GM19395 (cell line): ENCODE data around the gene MARF1.
"Not testable (repeated sequence)": the region's sequence is repeated elsewhere in the genome, so short reads cannot be mapped to it uniquely, and the experiment has no call there.

Experiments
- ATAC-seq: cut with Tn5 transposase; IDR thresholded peaks from one replicate; pipeline ENCODE4 v1.9.1; 2021; ENCODE audit warnings: mild to moderate bottlenecking, moderate library complexity; ENCODE audit not compliant: unreplicated experiment

MARF1 gene

DNA sequence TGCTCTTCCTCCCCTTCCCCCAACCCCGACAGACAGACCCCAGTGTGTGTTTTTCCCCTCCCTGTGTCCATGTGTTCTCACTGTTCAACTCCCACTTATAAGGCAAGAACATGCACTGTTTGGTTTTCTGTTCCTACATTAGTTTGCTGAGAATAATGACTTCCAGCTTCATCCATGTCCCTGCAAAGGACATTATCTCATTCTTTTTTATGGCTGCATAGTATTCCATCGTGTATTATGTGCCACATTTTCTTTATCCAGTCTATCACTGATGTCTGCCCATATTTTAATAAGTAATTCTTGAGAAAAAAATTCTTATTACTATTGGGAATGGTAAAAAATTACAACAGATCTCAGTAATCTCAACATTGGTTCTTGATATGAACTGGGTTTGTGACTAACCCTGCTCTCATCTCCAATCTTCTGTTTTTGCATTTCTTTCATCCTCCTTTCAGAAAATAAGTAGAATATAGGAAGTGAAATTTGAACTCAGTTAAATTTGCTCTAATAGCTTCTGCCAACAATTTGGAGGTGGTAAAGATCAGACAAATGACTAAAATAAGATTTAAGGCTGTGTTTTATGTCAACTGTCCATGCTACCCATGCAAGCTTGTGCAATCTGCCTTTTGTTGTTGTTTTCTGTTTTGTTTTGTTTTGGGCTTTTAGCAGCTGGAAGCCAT, 11.1 kb downstream of the MARF1 start:
- no peak for ATAC-seq

DNA sequence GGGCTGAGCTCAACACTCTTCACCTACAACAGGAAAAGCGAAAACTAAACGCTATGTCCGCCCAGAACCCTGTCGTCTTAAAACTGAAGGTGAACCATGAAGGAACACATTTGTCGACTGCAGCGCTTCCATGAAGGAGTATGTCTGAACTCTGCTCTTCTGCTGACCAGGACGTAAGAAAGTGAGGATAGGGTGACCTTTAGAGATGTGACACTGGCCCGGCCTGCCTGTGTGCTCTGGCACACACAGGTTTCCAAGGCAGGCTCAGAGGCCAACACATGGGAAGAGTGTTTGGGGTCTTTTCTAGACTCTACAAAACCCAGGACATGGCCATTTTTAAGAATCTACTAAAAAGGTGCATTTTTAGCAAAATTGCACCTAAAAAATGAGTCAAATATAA, 21.1 kb downstream of the MARF1 start:
- no peak for ATAC-seq

DNA sequence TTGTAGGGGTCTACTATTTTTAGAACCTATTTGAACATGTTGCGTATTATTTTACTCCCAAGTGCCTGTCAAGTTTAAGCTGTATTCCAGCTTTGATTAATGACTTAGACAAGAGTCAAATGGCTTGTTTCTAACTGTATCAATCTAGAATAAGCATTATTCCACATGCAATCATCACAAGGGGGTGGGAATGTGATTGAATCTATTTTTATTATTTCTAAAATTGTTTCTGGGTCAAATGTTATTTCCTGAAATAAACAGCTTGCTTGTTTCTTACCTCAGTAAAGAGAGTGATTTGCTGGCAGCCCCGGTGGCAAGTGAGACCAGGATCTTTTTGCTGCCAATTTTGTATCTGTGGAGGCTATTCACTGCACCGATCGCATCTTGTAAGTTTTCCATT, 21.5 kb downstream of the MARF1 start:
- no peak for ATAC-seq

DNA sequence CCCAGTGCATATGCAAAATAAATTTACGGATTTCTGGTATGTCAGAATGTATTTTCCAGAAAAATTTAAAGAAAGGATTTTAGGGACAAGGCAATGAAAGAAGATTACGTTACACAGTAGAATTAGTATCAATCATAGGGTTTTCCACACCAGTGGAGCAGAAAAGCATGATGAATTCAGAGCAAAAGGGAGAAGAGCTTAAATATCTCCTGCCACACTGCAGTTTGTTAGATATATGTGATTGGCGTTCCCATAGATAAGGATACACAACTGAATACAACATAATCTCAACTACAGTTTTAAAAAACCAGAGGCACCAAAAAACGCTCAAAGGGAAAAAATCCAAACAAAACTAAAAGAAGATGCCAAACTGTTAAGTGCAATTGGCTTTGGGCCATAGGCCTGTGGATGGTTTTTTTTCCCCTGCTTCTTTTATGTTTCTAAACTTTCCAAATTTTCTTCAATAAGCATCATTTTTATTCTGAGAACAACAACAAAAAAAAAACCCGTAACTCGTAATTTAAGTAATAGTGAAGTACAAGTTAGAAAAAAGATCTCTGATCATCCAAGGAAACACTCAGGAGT, 22.3 kb downstream of the MARF1 start:
- ATAC-seq: no peak

DNA sequence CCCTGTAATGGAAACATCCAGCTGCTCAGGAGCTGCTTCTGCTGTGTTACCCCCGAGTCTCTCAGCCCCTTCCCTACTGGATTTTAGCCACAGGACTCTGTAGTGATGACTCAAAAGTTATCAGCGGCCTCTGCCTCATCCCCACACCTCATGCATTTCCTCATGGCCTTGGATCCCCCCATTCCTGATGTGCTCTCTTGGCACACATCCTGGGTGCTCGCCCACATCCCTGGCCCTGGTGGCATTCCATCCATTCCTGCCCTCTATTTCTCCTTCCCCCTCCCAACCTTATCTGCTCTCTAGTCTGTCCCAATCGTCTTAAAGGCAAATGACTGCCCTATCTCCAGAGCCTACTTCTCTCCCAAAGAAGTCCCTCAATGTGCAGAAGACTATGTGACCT, 24.6 kb downstream of the MARF1 start:
- ATAC-seq: no peak

DNA sequence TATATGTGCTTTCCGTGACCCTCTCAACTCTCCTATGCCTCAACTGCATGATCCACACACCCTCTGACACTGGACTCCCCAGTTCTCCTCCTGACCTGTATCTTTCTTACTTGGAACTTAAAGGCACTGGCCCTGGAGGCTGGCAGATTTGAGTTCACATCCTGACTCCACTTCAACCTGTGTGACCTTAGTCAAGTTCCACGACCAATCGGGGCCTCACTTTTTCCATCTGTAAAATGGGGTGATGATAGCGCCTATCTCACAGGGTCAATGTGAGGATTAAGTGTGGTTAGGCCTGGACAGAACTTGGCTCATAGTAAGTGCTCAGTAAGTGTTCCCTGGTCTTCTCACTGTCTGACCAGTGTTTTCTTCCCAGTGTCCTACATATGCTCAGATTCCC, 25.1 kb downstream of the MARF1 start:
- ATAC-seq: no peak

DNA sequence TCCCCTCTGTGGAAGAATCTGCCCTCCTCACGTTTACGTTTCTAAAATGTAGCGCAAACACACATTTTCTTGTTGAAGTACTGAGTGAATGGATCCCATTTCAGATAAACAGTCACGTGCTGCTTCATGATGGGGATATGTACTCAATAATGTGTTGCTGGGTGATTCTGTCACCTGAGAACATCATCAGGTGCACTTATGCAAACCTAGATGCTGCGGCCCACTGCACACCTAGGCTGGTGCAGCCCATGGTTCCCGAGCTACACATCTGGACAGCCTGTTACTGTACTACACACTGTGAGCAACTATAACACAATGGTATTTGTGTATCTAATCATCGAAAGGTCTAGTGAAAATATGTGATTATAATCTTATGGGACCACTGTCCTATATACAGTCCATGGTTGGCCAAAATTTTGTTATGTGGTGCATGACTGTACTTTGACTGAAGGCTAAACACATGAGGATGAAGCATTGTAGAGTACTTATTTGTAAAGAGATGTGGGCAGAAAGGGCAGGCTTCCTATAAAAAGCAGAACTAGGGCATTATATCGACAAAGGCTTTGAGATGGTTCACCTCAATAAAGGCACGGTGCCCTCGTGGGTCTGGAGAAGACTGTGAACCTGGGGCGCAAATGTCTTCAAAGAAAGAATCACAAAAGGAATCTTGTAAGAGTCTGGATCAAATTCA, 26.3 kb downstream of the MARF1 start:
- ATAC-seq: no peak

DNA sequence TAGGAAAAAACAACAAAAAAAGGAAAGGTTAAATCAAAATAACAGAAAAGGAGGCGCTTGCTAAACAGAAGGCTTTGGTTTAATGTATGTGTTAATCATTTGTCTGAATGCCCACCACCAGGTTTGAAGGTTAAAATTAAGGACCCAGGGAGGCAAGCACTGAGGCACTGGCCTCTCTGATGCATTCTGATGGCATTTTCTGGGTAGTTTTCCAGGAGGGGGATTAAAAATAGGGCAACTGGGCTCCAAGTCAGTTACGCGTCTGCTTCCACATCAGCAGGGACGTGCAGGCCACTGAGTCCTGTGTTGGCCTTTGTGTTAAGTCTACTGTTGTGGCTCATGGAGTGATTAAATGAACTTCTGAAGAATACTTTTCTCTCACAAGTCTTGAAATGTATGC, 26.9 kb downstream of the MARF1 start:
- ATAC-seq: no peak

DNA sequence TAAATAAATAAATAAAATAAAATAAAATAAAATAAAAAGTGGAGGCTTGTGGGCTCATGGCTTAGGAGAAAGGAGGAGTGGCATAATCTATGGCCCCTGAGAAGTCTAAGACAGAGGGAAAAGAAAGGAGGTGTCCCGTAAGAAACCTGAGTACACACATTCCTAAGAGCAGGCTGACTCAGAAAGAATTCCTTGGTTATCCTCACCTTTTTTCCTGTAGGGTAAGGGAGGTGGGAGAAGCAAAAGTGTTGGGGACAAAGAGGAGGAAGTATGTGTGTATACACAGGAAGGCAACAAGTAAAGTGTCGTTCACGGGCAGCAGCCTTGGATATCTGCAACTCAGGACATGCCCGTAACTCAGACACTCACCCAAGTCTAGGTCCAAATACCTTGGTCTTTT, 29.3 kb downstream of the MARF1 start:
- no peak for ATAC-seq

DNA sequence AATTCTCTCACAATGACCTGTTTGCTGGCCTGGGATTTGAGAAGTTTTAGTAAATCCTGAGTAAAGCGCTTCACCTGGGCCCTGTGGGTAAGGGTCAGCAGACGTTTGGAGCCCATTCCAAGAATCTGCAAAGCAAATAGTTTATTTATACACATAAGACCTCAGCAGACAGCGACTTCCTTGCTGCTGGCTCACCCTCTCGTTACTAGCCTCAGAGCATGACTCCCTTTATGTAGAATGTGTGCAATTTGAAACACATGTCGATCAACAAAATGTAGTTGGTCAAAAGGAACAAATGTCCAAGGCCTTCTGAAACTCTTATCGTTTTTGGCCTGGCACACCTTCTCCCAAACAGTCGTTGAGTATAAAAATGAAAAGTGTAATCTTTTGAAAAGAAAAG, 31.3 kb downstream of the MARF1 start:
- ATAC-seq: no peak

DNA sequence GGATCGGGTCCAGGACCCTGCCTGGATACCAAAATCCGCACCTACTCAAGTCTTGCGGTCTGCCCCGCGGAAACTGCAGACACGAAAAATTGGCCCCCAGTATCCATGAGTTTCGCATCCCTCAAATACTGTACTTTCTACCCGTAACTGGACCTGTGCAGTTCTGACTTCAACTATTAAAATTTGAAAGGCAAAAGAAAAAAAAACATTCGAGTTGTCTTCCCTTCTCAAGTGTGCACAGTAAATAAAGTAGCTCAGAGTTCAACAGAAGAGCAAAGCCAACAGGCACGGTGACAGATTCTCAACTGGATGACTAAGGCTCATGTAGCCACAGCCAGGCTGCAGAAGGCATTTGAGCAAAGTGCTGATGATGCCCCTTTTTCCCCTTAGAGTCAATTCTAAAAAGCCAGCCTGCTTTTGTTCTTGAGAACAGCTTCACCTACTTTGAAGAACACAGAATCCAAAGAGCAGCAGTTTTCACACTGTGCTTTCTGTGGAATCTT, 32.5 kb downstream of the MARF1 start:
- ATAC-seq: no peak

DNA sequence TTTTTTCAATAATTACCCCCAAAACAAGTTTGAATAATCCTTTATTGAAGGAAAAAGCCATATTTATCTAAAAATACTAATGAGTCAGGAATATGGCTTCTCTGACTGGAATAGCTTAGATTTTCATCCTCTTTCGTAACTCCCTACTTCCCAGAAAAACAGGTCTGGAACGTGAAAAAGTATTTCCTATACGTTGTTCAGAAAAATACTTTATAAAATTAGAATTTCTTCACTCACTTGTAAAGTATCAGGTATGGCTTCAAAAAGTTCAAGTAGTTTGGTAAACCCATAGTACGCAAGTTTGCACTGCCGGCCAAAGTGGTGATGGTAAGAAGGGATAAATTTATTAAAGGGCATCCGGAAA, 33.7 kb downstream of the MARF1 start:
- no peak for ATAC-seq

DNA sequence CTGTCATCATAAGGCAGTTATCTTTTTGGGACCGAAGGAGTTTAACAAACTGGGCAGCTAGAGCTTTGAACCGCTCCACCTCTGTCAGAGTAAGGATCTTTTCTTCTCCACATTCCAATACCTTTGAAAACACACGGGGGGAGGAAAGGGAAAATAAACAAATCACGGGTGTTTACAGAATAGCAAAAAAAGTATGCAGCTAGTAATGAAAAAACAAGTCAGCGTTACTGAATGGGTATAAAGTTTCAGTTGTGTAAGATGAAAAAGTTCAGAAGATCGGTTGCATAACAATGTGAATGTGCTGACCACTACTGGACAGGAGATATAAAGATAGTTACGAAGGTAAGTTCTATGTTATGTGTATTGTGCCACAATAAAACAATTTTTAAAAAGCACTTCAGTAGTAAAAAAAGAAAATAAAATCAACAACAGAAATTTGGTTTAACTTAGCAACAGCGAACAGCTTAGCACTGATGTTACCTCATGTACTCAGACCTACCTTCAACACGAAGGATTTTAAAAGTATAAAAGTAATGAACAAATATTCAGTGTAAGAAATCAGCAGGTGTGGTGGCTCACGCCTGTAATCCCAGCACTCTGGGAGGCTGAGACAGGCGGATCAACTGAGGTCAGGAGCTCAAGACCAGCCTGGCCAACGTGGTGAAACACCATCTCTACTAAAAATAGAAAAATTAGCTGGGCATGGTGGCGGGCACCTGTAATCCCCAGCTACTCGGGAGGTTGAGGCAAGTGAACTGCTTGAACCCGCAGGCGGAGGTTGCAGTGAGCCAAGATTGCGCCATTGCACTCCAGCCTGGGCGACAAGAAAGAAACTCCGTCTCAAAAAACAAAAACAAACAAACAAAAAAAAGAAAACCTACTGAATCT, 34.3 kb downstream of the MARF1 start:
- no peak for ATAC-seq

DNA sequence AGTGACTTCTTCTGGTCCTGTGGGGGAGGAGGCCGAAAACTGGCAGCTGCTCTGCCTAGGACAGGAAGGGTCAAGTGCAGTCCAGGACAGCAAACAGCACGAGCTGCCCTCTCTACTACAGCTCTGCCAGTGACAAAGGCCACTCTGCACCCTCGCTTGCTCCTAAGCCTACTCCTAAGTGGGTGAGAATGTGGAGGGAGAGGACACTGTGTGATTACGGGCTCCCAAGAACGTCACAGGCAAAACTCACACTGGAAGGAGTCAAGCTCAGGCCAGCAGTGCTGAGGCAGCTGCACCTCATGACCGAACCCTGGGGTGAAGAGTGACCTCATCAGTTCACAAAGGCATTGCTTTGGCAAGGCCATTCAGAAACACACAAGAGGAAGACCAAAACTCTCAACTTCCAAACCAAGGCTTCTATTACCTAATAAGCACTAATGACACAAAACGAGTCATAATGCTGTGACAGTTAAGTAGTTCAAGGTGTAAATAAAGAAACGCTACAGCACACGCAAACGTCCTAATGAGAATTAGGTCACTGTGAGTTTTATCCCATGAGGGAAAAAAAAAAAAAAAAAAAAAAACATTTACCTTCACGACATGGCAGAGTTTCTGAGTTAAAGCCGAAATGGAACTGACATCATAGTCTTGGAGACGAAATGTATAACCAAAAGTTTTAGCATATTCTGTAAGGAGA, 35.1 kb downstream of the MARF1 start:
- ATAC-seq: no peak

DNA sequence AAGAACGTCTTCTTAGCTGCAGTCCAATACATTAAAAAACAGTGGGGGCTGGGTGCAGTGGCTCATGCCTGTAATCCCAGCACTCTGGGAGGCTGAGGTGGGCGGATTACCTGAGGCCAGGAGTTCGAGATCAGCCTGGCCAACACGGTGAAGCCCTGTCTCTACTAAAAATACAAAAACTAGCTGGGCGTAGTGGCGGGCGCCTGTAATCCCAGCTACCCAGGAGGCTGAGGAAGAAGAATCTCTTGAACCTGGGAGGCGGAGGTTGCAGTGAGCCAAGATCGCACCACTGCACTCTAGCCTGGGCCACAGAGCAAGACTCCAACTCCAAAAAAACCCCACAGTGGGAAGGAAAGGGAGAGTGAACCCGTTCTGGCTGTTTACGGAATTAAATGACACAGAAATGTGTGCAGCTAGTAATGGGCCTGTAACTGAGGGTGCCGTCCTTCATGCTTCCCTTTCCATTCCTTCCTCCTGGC, 35.7 kb downstream of the MARF1 start:
- not testable (repeated sequence) for ATAC-seq

DNA sequence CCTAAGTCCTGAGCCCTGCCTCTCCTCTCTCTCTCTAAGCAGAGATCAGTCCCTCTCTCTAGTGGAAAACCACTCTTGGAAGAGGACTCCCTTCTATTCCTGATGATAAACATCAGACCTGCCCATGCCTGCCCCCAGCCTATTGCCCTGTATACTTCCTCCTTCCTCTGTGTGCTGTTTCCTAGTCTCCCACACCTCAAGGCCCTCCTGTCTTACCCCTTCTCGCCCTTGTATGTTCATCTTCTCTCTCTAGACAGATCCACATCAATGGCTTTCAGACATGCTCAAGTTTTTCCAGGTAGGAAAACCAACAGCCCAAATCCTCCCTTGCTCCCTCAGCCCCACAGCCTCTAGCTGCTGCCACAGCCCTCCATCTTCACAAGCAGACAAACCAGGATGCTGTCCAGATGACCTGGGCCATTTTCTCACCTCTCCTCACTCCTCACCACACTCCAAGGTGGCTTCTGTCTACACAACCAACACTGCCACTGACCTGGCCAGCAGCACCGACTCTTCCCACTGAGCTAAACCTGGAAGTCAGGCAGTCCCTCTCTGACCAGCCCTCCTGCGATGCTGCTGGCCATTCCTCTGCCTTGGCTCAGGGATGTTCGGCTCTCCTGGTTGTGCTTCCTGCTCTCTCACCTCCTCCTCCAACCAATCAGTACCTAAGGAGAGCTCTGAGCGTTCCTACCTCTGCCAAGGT, 36.3 kb downstream of the MARF1 start:
- ATAC-seq: no peak

DNA sequence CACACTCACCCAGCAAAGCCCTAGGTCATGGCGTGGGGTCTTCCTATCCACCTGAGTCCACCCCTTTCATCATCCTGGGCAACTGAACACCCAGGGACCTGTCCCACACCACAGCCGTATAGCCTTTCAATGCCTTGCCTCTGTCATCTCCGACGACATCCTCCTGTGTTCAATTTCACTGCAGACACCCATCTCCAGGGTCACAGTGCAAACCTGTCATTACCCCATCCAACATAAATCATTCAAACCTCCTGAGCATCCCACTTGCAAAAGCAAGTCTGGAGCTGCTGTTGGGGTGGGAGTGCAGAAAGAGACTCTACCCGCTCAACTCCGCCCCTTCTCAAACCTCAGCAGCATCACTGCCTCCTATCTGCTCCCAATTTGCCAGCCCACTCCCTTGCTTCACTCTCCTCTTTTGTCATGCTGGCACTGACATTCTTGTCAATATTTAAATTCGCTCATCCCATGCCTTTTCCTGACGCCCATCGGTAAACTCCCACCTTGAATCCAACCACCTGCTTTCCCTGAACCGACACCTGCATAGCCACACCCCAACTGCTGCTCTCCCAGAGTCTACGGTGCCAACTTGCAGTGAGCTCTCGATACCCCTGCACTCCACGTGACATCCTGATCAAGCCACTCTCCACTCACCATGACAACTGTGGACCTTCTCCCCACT, 37.0 kb downstream of the MARF1 start:
- no peak for ATAC-seq

DNA sequence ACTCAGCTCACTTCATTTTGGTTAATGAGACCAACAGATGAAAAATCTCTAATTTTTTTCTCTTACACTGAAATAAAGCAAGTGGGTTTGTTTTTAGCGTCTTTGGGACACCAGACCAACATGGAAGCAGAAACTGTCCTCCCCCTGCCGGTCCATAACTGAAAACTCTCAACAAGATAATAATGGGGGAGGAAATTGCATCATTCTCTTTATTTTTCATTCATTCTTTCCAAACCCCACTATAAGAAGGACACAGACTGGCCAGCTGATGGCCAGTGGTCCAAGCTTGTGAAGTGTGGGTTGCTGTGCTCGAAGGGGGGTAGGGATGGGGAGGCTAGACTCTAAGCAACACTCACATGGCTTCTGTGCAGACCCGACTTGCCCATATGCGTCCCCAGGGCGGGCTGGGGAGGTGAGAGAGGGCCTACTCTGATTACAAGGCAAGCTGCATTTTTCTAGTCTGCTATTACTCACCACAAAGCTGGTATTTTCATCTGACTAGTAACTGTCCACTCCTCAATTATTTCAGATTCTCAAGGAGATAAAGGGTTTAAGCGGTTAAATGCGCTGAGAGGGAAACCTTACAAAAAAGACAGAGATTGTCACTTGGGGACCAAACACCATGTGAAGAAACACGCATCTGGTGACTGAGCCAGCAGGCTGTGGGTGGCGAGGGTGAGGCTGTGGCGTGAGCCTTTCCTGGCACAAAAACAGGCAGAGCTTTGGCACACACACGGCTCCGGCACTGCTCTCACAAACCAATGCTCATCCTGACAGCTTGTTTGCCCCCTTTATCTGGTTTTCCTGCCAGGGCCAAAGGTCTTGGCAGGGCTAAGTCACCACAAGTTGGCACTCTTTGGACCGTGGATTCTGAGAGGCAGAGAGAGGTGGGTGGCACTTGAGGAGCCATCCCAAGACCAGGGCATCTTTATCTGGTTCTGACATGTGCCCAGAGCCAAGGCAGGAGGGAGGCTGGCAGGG, 38.2 kb downstream of the MARF1 start:
- no peak for ATAC-seq
